HG02970 (cell line): ENCODE measurements around the gene NAGK.
"Not testable (repeated sequence)": the region's sequence is repeated elsewhere in the genome, so short reads cannot be mapped to it uniquely, and the experiment has no call there.

Experiments used
- ATAC-seq: cut with Tn5 transposase; IDR thresholded peaks from one replicate; pipeline ENCODE4 v1.9.1; 2021; ENCODE audit warnings: mild to moderate bottlenecking, moderate library complexity, moderate number of reproducible peaks; ENCODE audit not compliant: unreplicated experiment, low FRiP score

Gene NAGK

DNA sequence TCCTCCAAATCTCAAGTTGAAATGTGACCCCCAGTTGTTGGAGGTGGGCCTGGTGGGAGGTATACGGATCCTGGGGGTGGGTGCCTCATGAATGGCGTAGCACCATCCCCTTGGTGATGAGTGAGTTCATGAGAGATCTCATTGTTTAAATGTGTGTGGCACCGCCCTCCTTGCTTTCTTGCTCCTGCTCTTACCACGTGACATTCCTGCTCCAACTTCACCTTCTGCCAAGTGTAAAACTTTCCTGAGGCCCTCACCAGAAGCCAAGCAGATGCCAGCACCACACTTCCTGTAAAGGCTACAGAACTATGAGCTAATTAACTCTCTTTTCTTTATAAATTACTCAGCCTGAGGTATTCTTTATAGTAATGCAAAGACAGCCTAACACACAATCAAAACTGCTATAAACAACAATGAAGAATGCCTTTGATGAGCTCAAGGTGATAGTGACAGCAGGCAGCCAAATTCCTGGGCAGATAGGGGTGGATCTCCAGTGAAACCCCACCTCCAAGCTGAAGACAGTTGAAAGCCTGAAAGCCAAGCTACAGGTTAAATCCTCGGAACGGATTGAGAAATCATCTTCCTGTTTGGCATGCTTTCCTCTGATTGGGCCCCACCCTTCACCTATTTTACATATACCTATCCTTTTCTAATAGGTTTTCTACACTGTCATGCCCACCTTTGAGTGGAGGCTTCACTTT is 34.7 kb downstream of the NAGK start:
- no peak for ATAC-seq

DNA sequence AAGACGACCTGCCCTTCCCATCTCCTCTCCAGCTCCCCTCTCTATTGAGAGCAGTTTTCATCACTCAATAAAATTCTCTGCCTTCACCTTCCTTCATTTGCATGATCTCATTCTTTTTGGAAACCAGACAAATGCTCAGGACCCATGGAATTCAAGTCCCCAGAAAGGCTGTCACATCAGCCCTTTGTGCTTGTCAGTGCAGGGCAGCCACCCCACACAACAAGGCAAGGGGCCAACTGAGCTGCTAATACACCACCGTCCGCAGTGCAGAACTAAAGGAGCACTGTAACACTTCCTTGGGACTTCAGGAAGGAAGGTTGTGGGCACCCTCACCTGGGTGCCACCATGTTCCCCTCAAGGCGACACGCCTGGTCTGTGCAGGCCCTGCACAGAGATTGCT is 35.4 kb downstream of the NAGK start:
- ATAC-seq, result no peak

DNA sequence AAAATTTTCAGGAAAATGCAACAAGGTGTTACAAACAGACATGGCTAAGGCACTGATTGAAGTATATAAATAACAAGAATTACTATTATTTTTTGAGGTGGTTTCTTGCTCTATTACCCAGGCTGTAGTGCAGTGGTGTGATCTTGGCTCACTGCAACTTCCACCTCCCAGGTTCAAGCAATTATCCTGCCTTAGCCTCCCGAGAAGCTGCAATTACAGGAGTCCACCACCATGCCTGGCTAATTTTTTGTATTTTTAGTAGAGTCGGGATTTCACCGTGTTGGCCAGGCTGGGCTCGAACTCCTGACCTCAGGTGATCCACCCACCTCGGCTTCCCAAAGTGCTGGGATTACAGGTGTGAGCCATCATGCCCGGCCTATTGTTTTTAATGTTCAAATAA is 38.0 kb downstream of the NAGK start:
- ATAC-seq, result not testable (repeated sequence)

DNA sequence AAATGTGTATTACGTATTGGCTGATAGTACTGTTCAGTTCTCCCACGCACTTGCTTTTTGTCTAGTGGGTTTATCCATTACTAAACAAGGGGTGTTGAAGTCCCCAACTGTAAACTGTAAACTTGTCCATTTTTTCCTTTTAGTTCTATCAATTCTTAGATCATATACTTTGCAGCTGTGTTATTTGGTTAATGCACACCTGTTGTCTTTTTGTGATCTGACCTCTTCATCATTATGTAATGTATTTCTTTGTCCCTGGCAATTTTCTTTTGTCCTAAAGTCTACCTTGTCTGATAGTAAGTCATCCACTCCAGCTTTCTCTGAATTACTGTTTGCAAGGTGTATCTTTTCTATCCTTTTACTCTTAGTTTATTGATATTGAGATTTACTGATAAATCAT is 39.6 kb downstream of the NAGK start:
- ATAC-seq, result no peak

DNA sequence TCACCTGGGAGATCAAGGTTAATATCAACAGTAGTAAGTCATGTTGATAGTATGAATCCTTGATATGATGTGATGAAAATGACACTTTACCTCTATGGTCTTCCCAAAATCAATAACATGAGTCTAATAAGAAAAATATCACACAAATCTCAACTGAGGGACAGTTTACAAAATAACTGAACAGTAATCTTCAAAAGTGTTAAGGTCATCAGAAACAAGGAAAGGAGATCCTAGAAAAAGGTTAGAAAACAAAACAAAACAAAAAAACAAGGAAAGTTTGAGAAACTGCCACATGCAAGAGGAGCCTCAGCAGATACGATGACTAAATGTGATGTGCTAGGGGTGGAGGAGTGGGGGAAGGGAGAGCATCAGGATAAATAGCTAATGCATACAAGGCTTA is 45.4 kb downstream of the NAGK start:
- no peak for ATAC-seq

DNA sequence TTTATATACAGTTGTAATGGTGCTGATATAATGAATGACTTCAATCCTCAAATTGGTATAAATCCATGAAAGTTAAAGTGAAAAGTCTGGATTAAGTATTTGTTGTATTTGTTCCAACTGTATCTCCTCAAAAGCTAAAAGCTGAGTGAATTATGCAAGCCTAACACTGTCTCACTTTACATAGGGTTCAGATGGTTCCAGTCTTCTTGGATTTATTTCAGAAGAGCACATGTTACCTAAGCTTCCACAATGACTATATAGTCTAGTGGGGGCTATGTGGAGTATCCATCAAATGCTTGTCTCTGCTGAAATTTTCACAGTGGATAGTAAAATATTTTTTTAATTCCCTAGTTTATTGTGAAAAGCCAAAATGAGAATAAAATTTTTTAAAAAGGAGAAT is 48.6 kb downstream of the NAGK start:
- ATAC-seq, result no peak

DNA sequence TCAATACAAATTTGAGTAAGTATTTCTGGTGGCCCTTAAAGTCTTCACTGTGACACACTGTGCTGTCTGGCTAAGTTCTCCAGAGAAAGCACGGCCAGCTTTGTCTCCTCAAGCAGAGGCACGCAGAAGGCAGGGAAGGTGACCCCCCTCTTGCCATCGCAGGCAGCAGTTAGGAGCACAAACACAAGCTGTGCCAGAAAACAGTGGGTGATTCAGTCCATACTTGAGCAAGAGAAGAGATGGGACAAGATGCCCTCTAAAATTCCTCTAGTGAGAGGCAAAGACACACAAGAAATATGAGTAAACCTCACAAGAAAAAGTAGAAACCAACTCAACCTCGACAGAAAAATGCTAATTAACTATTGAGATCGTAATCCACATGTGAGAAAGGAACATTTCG is 51.7 kb downstream of the NAGK start:
- ATAC-seq, result no peak

DNA sequence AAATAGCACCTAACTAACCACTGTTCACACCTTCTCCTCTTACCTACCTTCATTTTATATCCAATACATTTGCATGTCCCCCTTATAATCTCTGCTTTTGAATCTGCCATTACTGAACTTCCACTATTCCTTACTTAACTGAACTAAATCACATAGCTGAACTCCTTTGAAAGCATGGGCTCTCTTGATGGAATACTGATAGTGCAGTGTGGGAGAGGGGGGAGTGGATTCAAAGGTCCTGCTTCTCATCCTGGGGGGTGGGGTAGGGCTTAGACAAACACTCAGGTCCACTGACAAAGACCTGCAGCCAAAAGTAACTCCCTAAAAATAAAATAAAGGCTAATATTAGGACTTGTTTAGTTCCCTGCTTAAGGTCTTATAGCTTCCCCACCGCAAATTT is 53.0 kb downstream of the NAGK start:
- no peak for ATAC-seq

DNA sequence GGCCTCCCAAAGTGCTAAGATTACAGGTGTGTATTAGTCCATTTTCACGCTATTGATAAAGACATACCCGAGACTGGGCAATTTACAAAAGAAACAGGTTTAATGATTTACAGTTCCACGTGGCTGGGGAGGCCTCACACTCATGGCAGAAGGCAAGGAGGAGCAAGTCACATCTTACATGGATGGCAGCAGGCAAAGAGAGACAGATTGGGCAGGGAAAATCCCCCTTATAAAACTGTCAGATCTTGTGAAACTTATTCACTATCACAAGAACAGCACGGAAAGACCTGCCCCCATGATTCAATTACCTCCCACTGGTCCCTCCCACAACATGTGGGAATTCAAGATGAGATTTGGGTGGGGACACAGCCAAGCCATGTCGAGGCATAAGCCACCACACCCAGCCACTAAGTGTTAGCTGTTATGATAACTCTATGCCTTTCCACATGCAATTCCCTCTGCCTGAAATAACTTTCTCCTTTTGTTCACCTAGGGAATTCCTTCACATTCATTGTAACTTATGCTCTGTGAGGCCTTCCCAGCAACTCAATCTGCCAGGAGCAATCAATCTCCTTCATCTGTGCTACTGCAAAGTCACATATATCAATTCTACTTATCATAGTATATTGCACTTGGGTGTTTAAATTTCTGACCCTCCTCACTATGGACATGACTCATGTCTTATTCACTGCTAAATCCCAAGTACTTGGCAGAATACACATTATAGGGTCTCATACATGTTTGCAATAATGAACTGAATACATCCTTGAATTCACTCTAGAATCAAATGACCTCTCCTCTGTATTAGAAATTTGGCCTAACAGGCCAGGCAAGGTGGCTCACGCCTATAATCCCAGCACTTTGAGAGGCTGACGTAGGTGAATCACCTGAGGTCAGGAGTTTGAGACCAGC is 54.2 kb downstream of the NAGK start:
- ATAC-seq, result no peak

DNA sequence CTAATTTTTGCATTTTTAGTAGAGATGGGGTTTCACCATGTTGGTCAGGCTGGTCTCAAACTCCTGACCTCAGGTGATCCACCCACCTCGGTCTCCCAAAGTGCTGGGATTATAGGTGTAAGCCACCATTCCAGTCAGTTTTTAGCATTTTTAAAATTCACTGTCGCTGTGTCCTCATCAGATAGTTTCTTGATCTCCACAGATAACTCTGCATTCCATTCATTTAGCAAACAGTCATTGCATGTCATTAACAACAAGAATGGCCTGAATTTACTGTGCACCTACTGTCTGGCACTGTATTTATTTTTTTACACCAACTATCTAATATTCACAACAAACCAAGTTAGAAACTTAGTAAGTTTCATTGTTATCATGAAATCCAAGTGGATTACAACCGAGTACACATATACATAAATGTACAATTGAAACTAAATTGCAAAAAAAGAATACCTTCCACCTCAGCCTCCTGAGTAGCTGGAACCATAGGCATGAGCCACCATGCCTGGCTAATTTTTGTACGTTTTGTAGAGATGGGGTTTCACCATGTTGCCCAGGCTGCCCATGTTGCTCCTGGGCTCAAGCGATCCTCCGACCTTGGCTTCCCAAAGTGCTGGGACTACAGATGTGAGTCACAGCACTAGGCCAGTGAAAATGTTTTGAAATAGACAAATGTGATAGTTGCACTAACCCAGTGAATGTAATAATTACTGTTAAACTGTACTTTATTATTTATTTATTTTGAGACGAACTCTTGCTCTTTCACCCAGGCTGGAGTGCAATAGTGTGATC is 57.3 kb downstream of the NAGK start:
- ATAC-seq, result no peak

DNA sequence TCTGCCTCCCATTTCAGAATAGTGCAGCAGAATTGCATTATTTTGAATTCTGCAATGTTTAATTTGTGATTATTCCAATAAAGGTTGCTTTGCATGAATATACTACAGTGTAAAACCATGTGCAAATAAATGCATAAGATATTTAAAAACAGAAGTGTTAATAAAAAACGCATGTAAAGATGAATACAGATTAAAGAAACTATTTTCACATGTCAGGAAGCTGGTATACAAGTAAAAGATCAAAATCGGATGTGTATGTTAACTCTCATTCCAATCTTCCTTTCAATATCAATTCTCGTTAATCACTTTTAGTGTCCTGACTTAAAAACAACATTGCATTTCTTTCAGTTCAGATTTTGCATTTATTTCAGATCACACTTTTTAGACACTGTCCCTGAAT is 58.5 kb downstream of the NAGK start:
- ATAC-seq, result no peak
